Activated CD4-positive, alpha-beta T cell treated with anti-CD3 and anti-CD28 coated beads for 1 hour (primary cell): Measurements from ENCODE around the gene SLFN12.
"Not testable (repeated sequence)": the region's sequence is repeated elsewhere in the genome, so short reads cannot be mapped to it uniquely, and the experiment has no call there.

Experiments used
- DNase-seq: peaks from one replicate; pipeline ENCODE4 v3.0.0-alpha.2; 2020

The SLFN12 gene

DNA sequence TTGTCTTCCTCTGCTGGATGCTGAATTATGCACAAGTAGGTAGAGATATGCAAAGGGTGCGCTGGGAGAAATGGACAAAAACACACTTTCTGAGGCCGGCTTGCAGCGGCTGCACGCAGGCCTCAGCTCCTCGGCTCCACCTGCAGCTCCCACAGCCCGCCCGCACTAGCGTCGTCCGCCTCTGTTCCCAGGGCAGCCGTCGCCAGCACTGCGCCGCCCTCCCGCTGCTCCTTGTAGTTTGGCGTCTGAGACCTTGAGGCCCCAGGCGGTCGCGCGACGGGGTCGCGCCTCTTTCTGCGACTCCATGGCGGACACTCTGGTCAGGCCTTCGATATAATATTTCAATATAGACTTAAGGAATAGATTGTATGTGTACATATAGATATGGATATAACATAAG is 24.8 kb downstream of the SLFN12 start:
- DNase-seq = no peak

- no peak for DNase-seq
Measured at GRCh38 chr17:35406568-35406967, 25.7 kb downstream of the SLFN12 start.

DNA sequence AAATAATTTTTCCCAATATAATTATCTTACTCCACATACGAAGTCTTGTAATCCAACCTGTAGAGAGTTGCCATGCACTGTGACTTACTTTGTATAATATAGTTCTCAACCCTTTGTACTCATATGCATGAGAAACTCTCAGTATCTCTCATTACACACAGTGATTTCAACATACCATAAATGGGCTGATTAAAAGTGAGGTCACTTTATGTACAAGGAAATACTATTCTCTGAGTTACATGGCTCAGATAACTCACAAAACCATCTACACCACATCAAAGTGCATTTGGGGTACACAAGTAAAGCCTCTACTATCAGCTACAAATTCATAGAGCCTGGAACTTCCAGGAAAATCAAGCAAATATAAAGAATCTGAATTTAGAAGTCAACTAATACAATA is 27.9 kb downstream of the SLFN12 start:
- DNase-seq = no peak

GRCh38 chr17:35393783-35394182 is 38.5 kb downstream of the SLFN12 start:
- DNase-seq = not testable (repeated sequence)

DNA sequence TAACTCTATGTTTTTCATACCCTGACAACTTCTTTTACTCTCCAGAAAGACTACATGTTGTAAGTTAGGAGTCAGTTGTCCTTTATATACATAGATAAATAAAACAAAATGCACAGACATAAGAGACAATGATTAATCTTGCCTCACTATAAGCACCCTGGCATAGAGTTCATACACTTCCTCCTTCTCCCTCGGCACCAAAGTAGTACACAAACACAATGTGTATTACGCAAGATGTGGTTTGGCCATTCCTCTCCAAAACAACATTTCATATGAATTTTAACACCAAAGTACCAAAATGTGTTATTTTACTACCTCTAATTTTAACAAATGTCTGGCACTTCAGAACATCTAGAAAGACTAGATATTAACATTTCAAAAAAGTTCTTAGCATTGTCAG is 41.6 kb downstream of the SLFN12 start:
- DNase-seq = no peak

DNA sequence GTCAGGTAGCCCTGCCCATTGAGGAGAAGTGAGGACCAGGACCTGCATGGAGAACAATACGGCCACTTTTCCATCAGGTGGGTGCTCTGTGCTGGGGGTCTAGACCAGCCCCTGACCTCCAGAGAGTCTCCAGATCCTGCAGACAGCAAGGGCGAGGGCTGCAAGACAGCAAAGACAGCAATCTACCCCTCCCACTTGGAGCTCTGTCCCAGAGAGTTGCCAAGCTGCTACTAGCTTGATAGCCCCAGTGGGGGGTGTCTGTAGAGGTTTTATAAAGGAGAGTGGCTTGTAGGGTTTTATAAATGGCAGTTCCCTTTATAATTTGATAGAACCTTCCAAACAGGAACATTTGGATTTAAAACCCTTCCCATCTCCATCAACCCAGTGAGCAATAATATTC is 42.1 kb downstream of the SLFN12 start:
- DNase-seq = no peak

GRCh38 chr17:35387496-35387895 is 44.8 kb downstream of the SLFN12 start:
- no peak for DNase-seq

GRCh38 chr17:35377706-35378105 is 54.6 kb downstream of the SLFN12 start:
- DNase-seq = no peak

DNA sequence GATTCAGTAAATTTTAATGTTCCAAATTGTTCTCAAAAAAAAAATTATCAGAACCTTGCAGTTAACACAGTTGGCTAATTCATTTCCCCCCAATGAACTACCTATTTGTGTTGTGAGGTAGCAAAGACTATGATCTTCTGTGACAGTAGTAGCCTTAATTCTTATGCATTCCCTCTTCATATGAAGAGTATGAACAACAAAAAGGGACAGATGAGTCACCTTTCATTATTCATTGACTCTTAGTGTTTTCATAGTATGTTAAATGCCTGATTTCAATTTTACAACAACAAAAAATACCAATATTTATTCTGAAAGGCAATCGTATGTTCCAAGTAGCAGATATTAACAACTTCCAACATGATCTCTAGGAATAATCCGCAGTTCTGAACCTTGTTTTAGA is 55.2 kb downstream of the SLFN12 start:
- DNase-seq = no peak

GRCh38 chr17:35376245-35376644 is 56.1 kb downstream of the SLFN12 start:
- no peak for DNase-seq

DNA sequence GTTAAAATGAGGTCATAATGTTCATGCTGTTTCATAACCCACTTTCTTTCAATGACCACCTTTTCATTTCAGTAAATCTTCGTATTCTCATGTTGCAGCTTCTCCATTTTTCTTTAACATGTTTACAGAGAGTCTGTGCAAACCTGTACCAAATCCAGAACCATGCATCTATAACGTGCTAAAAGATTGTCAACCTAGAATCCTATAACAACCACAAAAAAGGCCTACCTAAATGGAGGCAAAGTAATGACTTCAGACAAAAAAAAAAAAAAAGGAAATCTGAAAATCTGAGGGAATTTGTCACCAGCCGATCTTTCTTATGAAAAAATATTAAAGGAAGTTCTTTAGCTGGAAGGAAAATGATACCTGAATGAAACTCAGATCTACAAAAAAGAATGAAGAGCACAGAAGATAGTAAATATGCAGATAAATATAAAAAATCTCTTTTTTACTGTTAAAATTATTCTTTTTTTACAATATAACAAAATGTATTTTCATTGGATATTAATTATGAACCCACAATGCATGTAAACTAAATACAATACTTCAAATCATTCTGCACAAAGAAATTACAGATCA is 57.4 kb downstream of the SLFN12 start:
- no peak for DNase-seq

DNA sequence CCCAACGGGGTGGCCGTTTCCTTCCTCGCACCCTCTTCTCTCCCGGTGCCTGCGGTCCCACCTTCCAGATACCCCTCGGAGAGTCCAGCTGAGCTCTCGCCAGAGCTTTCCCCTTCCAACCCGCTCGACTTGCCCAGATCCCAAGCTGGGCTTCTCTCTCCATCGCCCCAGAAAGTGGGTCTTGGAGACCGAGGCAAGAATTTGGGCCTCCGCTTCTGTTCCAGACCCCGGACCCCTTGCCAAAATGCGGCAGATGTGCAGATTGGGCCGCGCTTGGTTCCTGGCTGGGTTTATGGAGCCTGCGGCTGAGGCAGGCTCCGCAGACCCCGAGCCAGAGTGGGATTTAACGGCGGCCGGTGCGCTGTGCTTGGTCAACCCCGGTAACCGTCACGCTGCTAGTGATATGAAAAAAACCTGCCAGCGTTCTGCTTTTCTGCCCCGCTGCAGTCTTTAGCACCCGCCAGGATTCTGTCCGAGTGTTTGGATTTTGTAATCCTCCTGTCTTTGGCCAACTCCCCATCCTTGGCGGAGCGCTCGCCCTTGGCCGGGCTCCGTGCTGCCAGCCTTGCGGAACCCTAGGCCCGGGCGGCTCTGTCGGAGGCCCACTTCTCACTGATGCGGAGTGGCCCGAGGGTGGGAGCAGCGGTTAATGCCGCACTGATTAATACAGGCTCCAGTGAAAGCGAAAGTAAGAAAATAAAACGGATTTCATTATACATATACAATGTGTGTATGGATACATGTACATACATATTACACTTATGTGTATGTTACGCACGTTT is 58.1 kb downstream of the SLFN12 start:
- DNase-seq = no peak

DNA sequence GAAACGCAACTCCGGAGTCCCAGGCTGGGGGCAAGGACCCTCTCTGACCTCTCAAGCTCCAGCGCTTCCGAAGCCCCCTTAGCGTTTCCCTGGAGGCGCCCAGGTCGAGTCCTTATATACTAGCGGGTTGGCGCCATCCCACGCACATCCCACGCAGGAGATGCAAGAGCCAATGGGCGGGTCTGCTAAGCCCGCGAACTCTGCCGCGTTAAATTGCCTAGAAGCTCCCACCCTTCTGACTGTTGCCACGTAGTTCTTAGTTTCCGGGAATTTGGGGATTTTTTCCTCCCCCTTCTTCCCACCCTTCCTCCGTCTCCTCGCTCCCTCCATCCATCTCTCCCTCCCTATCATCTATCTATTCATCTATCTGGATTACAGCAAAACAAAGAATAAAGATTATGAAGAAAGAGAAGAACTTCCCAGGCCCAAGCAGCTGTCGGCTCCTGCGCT is 58.7 kb downstream of the SLFN12 start, which contains the start of gene SLFN11:
Gene SLFN11, minus strand, starts transcription at position 88 of the 450 bp plus-strand sequence. CDS start 9,814 bp downstream, outside the sequence.
- peak; percentile 73 for DNase-seq

DNA sequence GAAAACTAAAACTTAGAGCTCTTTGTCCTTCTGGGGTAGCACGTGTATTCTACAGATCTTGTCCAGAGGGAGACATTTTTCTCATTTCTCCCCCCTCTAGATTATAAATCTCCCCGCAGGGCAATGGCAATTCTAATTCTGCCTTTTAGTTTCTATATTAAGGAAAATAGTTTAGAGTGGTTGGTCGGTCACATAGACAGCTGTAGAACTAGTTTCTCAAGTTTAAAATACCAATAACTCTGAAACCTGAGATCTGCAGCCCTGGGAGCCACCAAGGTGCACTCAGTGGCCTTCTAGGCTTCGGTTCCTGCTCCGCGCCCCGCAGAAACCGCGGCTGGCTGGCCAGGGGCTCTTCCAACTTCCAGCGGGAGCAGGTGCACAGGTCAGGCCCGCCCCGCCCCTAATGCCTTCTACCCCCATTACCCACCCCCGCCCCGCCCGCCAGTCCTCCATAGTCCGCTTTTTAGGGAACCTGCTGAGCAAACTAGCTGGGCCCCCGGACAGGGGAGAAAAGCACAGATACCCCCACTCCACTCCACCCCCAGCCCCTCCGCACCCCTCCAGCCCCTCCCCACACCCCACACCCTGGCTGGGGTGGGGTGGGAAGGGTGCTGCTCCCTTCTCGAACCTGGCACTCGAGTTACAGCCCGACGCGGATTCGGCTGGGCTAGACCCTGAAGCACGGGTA is 59.3 kb downstream of the SLFN12 start:
- no peak for DNase-seq

DNA sequence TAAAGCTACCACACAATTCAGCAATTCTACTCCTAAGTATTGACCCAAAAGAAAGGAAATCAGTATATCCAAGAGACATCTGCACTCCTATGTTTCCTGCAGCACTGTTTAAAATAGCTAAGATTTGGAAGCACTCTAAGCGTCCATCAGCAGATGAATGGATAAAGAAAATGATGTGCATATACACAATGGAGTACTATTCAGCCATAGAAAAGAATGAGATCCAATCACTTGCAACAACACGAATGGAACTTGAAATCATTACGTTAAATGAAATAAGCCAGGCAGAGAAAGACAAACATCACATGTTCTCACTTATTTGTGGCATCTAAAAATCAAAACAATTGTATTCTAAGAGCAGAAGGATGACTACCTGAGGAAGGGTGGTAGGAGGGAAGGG is 60.4 kb downstream of the SLFN12 start:
- no peak for DNase-seq

DNA sequence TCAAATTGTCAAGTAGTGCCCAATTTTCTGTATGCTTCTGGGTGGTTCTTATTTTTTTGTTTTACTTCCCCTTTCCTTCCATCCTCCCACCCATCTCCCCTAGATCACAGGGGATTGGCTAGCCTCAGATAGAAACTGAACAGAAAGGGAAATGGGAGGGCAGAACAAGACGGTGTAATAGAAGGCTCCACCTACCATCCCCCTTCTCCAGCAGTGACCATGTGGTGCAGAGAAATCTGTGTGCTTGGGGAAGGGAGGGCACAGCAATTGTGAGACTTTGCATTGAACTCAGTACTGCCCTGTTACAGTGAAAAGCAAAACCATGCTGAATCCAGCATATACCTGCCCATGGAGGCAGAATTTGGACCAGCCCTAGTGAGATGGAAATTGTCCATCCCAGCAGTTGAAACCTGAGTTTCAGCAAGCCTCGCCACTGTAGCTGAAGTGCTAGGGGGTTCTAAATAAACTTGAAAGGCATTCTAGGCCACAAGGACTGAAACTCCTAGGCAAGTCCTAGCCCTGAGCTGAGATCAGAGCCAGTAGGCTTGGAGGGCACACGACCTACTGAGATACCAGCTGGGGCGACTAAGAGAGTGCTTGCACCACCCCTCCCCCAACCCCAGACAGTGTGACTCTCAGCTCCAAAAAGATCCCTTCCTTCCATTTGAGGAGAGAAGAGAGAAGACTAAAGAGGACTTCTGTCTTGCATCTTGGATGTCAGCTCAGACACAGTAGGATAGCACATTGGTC is 64.0 kb downstream of the SLFN12 start:
- no peak for DNase-seq

DNA sequence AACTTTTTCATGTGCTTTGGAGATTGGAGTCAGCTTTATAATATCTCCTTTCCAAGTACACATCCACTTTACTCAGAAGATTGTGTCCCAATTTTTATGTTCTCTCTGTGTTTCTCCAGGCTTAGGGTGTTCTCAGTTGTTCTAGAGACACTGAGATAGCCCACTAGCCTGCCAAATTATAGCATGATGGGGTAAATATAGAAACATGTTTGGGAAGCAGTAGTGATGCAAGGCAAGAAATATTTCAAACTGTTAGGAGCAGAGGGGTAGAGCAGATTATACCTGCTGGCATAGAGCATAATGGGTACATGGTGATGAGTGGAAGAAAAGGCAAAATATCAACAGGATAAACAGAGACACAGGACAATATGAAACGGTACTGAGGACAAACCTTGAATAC is 71.3 kb downstream of the SLFN12 start:
- DNase-seq = no peak
